Germinal center (tissue), 1 donor: ENCODE data around the gene POLR1F.
"Not testable (repeated sequence)": the region's sequence is repeated elsewhere in the genome, so short reads cannot be mapped to it uniquely, and the experiment has no call there.

Source experiments
- DNase-seq: peaks from one replicate; pipeline ENCODE4 v3.0.0; 2012; ENCODE audit warnings: mixed read lengths, low spot score

The POLR1F gene

DNA sequence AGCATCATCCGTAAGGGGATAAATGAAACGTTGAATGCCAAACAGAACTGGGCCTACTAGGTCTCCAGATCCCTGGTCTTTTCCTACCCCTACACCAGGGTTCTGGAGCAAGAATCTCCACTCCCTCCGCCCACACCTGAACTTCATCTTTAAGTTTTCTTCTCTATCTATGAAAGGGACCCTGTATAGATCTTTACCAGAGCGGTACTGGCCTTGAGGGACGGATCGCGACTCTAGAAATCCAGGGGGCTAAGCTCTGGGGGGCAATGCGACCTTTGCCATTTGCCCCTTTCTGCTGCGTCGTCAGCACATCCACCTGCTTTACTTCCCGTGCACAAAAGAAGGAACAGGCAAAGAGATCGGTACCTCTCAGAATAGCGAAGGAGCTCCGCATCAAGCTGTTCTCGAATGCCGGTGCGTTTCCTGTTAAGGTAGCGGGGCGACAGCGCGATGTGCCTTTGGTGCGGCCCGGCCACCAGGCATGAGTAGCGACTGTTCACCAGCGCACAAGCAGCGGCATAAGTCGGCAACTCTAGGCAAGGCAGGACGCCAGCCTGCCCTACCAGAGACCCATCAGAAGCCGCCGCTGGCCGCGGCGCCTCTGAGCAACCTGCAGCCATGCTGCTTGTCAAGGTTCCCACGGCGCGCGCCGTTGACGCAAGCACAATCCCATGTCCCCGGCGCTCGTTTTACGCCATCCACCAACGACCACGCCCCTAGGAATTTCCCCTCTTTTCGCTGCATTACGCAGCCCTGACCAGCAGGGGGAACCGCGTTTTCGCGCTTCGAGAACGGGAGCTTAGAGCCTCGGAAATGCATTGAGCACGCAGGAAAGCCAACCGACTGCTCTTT is at the start of gene POLR1F:
Gene POLR1F, minus strand, starts transcription at position 641 of the 852 bp plus-strand sequence. Its CDS starts 21 bp downstream, at position 620.
- peak; percentile 88 for DNase-seq

GRCh38 chr7:19754521-19755116 is 45.8 kb upstream of the POLR1F start:
- peak; percentile 16 for DNase-seq

DNA sequence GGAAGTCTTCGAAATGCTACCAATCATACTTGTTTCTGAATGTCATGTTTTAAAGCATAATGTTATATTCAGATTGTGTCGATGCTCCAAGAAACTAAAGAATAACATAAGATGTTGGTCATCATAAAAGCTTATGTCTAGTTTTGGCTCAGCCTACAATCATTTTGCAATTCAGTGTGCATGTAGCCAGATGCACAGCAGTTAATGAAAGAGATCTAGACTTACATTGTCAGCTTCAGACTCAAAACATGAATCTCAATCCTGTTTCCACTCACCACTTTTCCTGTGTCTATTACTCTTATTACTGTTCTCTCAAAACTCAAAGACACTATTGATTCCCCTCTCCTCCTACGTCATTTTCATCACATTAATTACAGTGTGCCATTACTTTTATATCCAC is 43.2 kb upstream of the POLR1F start:
- no peak for DNase-seq

GRCh38 chr7:19749658-19750057 is 40.8 kb upstream of the POLR1F start:
- no peak for DNase-seq

DNA sequence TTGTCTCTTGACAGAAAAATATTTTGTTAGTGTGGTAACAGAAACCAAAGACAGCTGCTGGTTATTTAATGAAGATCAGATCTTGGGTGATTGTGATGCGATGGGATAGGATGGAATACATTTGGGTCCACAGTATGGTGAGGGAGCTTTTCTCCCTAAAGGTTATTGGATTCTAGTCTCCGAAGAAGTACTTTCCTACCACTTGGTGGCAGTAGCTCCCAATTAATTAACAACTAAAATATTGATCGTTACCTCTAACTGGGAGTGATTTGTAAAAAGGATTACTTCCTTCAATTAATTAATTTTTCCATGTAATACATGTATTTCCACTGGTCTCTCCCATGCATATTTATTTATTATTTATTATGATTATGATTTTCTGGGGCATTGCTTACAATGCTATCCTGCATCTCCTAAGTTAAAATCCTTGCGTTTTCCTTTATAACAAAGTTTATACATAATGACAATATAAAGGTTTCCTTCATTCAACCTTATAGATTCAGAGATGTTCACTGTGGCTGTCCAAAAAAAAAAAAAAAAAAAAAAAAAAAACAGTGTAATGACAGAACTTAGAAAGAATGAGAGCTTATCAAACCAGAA is 39.0 kb upstream of the POLR1F start:
- DNase-seq, result peak; percentile 5

- DNase-seq, result no peak
Observed at GRCh38 chr7:19744075-19744474, 35.2 kb upstream of the POLR1F start.

- no peak for DNase-seq
Observed at GRCh38 chr7:19728716-19729115, 19.9 kb upstream of the POLR1F start.

GRCh38 chr7:19725770-19726169 is 16.9 kb upstream of the POLR1F start:
- no peak for DNase-seq

DNA sequence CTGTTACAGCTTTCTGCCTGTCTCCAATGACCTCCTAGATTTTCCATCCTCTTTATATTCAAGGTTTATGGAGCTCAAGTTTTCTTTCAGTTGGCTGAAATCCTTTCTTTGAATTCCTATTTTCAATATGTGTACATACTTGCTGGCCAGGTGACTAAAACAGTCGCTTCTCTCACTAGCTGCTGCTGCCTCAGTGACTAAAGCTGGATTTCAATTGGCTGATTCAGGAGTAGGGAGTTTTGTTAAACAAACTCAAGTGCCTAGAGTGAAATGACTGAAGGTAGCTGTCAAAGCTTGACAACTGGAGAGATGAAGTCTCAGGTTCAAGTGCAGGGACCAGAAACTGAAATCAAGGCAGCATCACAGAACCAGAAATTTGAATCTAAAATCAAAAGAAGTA is 6.7 kb upstream of the POLR1F start:
- DNase-seq, result no peak

DNA sequence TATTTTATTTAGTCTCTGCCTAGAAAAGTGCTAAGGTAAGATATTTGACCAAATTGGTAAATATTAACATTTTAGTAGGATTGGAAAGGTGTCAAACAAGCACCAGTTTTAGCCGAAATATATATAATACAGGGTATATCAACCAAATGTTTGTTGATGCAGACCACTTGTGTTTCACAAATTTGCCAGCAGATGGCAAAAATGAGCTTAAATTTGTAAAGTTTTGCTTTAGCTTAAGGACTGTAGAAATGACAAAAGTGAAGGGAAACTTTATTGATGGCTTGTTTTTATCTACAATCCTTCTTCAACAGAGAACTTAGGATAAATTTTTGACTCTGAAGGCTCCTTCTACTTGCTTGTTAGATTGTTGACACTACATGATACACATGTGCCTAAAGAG is 4.8 kb upstream of the POLR1F start:
- peak; percentile 9 for DNase-seq

DNA sequence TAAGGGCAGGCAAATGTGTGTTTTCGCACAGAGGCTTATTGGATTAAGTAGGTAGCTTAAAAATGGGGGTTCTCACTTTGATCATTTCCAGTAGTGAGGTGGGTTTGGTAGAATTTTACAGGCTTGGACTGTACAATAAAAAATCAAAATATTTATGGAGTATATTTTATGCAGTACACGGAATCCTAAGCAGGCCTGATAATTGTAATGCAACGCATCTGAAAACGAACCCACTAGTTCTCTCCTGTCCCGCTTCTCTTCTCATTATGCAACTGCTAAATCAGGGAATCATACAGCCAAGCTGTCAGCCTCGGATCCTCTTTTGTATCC is 377 bp upstream of the POLR1F start:
- no peak for DNase-seq

GRCh38 chr7:19707240-19707639 is 1.6 kb downstream of the POLR1F start:
- DNase-seq, result no peak

- DNase-seq, result no peak
Observed at GRCh38 chr7:19705663-19706062, 3.2 kb downstream of the POLR1F start.

- DNase-seq, result no peak
Observed at GRCh38 chr7:19701471-19701870, 7.4 kb downstream of the POLR1F start.

DNA sequence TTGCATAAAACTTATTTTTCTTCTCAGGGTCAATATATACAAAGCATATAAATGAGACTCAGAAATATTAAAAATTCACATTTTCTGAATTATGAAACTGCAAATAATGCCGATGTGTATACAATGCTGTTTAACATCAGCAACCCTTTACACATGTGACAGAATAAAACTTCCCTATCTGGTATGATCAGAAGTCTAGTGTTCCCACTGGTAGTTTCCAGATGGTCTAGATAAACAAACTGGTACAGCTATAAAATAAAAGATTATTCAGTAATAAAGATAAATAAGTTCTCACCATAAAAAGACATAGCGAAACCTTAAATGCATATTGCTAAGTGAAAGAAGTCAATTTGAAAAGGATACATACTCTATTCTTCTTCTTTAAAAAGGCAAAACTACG is 7.9 kb downstream of the POLR1F start:
- no peak for DNase-seq

GRCh38 chr7:19698331-19698730 is 10.5 kb downstream of the POLR1F start:
- DNase-seq, result no peak

DNA sequence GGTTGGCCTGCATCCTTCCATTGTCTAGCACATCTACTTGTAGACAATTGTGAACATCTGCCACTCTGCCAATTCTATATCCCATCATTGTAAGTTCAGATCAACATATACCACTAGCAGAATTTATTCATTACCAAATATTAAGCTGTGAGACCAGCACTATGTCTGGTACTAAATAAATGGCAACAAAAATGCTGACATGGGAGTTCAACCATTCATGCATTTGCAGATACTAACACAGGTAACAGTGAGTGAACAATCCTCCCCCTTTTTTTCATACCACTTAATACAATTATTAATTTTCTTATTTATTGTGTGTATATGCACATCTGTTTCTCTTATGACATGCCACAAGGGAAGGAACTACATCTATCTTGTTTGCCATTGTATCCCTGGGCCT is 11.9 kb downstream of the POLR1F start:
- DNase-seq, result no peak

DNA sequence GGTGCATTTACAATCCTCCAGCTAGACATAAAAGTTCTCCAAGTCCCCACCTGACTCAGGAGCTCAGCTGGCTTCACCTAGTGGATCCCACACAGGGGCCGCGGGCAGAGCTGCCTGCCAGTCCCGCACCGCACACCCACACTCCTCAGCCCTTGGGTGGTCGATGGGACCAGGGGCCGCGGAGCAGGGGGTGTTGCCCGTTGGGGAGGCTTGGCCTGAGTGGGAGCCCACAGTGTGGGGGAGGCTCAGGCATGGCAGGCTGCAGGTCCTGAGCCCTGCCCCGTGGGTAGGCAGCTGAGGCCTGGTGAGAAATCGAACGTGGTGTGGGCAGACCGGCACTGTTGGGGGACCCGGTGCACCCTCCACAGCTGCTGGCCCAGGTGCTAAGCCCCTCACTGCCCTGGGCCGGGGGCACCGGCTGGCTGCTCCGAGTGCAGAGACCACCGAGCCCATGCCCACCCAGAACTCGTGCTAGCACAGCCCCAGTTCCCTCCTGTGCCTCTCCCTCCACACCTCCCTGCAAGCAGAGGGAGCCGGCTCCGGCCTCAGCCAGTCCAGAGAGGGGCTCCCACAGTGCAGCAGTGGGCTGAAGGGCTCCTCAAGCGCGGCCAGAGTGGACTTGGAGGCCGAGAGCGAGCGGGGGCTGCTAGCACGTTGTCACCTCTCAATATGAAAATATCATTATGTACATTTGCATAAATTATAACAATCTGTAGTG is 16.6 kb downstream of the POLR1F start:
- no peak for DNase-seq

- DNase-seq, result no peak
Observed at GRCh38 chr7:19690736-19691135, 18.1 kb downstream of the POLR1F start.

GRCh38 chr7:19689130-19689529 is 19.7 kb downstream of the POLR1F start:
- DNase-seq, result not testable (repeated sequence)

DNA sequence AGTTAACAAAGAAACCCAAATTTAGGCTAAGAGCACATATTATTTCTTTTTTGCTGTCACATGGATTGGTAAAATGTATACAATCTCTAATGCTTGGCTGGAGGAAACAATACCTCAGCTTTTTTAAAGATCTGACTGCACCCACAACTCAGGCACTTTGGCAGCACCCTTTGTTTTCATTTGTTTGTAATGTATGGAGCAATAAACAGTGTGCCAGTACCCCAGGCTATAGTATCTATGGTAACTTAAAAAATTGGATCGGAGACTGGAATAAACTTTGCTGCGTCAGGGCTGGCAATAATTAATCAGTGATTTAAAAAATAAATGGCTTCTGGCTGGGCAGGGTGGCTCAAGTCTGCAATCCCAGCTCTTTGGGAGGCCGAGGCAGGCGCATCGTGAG is 27.2 kb downstream of the POLR1F start:
- DNase-seq, result no peak

- no peak for DNase-seq
Observed at GRCh38 chr7:19677180-19677579, 31.7 kb downstream of the POLR1F start.

- DNase-seq, result no peak
Observed at GRCh38 chr7:19675816-19676215, 33.0 kb downstream of the POLR1F start.
